Measurements from ENCODE around the gene TAF11.
A peak's percentile ranks its signal among the peaks of the same experiment; 100 is the strongest.
"Not testable (repeated sequence)": the region's sequence is repeated elsewhere in the genome, so short reads cannot be mapped to it uniquely, and the experiment has no call there.

The TAF11 gene, protein sequence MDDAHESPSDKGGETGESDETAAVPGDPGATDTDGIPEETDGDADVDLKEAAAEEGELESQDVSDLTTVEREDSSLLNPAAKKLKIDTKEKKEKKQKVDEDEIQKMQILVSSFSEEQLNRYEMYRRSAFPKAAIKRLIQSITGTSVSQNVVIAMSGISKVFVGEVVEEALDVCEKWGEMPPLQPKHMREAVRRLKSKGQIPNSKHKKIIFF

DNA sequence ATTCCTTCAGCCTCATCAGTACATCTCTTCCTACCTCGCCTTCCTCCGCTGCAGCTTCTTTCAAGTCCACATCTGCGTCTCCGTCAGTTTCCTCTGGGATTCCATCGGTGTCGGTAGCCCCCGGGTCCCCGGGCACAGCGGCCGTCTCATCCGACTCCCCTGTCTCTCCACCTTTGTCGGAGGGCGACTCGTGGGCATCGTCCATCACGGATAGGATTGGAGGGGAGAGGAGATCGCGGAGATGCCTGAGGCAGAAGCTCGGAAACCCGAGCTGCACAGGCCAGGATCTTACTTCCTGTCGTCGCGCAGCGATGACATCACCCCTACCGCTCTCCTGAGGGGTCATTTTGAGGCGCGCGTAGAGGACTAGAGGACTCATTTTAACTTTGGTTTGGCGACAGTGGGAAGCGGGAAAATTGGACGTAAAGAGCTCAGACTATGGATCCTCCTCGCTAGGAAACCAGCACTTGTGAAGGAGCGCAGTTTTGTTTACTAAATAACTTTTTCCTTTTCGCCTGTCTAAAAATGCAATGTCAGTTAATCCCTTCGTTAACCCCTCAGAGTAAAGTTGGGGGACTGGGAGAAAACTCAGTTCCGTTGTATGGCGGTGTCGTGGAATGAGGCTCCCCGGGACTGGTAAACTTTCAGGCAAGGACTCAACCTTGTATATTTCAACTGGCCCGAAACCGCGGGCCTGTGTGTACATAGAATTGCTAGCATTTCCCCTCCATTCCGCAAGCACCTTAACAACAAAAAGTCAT, at the start of gene TAF11:
Gene TAF11 (minus strand): TSS at position 290 of the 761 bp plus-strand sequence. CDS start 85 bp downstream, at position 205.
- peak within 1 kb of the TSS; percentile 66 to 91 for H3K4me3 ChIP-seq (replicated peaks in 1 of 2; ENCODE audit: low read depth in 2 of 2, low read length in 2 of 2)
- peak; percentile 94 to 96 for DNase-seq (ENCODE audit: low read depth in 2 of 2)
- TF ChIP-seq, protein P1, sequence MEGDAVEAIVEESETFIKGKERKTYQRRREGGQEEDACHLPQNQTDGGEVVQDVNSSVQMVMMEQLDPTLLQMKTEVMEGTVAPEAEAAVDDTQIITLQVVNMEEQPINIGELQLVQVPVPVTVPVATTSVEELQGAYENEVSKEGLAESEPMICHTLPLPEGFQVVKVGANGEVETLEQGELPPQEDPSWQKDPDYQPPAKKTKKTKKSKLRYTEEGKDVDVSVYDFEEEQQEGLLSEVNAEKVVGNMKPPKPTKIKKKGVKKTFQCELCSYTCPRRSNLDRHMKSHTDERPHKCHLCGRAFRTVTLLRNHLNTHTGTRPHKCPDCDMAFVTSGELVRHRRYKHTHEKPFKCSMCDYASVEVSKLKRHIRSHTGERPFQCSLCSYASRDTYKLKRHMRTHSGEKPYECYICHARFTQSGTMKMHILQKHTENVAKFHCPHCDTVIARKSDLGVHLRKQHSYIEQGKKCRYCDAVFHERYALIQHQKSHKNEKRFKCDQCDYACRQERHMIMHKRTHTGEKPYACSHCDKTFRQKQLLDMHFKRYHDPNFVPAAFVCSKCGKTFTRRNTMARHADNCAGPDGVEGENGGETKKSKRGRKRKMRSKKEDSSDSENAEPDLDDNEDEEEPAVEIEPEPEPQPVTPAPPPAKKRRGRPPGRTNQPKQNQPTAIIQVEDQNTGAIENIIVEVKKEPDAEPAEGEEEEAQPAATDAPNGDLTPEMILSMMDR (IDR thresholded peaks at IDR 0.05; ENCODE audit: low read depth, low read length) = no peak

DNA sequence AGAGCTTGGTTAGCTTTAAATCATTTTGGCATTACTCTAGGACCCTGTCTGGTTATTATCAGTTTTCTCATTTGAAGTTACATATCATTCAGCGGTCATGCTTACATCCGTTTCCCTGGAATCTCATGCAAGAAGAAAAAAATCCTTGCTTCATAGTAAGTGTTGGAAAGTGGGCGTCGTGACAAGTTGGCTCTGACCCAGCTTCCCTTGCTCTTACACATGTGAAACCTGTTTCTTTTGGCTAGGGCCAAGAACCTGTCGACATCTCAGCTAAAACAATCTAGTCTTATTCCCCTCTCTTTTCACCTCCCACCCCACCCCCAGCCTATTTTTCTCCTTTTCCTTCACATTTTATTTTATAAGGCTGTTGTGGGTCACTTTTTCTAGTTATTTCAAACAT, 46.7 kb upstream of the TAF11 start:
- DNase-seq (ENCODE audit: low read depth in 2 of 2) = peak; percentile 80 to 96
- H3K4me3 ChIP-seq (replicated peaks in 1 of 2; ENCODE audit: low read depth in 2 of 2, low read length in 2 of 2) = no peak overlapping the region
- TF ChIP-seq, protein P1 (IDR thresholded peaks at IDR 0.05; ENCODE audit: low read depth, low read length) = no peak

DNA sequence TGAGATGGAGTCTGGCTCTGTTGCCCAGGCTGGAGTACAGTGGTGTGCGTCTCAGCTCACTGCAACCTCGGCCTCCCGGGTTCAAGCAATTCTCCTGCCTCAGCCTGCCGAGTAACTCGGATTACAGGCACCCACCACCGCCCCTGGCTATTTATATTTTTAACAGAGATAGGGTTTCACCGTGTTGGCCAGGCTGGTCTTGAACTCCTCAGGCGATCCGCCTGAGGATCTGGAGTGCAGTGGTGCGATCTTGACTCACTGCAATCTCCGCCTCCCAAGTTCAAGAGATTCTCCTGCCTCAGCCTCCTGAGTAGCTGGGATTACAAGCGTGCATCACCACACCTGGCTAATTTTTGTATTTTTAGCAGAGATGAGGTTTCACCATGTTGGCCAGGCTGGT, 44.4 kb upstream of the TAF11 start:
- not testable (repeated sequence) for DNase-seq (ENCODE audit: low read depth in 2 of 2); H3K4me3 ChIP-seq (replicated peaks in 1 of 2; ENCODE audit: low read depth in 2 of 2, low read length in 2 of 2)

DNA sequence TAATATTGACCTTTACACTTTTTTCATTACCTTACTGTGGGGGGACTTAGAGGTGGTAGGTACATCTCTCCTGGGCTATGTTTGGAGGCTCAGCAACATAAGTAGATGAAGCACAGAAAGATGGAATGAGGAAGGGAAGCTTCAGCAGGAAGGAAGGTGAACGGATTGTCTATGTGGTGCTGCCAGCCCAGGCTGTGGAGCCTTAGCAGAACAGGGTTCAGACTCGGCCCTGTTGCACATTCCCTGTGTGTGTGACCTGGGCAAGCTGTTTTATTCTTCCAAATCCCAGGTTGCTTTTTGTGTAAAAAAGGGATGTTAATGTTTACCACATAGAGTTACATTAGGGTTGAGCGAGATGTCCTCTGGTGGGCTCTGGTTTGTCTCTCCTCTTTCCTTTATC, 42.4 kb upstream of the TAF11 start:
- TF ChIP-seq, protein P1 (IDR thresholded peaks at IDR 0.05; ENCODE audit: low read depth, low read length) = no peak
- no peak overlapping the region for H3K4me3 ChIP-seq (replicated peaks in 1 of 2; ENCODE audit: low read depth in 2 of 2, low read length in 2 of 2)
- no peak for DNase-seq (ENCODE audit: low read depth in 2 of 2)

DNA sequence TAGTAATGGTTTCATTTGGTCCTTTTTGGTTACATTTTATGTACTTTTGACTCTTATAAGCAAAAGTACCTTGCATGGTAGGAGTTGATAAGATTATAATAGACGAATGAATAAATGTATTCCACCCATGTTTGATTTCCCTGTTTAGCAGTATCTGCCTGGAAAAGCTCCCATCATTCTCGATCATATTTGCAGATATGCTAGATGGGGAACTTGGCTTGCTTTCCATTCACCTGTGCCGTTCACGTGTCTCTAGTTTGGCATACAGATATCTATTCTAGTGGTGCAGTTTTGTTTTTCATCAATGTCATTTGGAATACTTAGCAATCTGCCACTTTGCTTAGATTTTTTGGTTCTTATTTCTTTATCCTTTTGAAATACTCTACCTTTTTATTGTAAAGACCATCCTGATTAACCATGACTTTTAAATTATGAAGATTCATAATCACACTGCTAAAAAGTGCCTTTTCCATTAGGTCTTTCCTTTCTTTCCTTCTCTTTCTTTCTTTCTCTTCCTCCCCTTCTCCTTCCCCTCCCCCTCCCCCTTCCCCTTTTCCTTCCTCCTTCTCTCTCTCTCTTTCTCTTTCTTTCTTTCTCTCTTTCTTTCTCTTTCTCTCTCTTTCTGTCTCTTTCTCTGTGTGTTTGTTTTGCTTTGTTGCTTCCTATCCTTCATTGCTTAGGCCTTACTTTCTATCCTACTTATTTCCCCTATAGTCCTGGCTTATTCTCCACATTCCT, 41.6 kb upstream of the TAF11 start:
- no peak for DNase-seq (ENCODE audit: low read depth in 2 of 2)
- TF ChIP-seq, protein P1 (IDR thresholded peaks at IDR 0.05; ENCODE audit: low read depth, low read length) = no peak
- H3K4me3 ChIP-seq (replicated peaks in 1 of 2; ENCODE audit: low read depth in 2 of 2, low read length in 2 of 2) = no peak overlapping the region

DNA sequence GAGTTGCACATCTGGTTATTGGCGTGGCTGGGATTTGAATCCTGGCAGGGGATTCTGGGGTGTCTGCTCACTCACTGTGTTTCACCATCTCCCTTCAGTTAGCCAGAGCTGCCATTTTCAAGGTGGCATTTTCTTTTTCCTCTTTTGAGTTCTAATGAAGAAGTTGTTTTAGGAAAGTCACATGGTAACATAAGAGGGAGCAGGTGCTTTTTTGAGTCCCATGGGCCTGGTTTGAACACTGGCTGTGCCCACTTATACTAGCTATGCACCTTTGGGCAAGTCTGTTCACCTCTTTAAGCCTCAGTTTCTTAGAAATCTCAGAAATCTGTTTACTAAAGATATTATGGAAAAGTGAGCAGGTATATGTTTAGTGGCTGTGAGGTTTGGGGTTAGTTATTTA, 40.9 kb upstream of the TAF11 start:
- TF ChIP-seq, protein P1 (IDR thresholded peaks at IDR 0.05; ENCODE audit: low read depth, low read length) = no peak
- no peak for DNase-seq (ENCODE audit: low read depth in 2 of 2)
- no peak overlapping the region for H3K4me3 ChIP-seq (replicated peaks in 1 of 2; ENCODE audit: low read depth in 2 of 2, low read length in 2 of 2)

DNA sequence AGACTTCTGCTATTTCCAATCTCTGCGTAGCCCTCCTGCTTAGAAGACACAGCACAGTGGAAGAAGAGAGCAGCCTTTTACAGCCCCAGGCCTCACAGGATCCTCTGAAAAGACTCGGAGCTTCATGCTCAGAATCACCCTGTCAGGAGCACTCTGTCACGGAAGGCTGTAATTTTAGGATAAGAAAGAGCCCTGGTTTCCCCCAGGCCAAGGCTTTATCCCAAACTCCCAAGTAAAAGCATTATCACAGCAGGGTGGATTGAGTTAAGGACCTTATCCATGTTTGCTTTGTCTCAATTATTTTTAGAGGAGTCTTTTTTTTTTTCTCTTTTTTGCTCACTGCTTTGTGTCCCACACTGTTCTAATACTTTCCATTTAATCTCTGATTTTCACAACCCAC, 40.4 kb upstream of the TAF11 start:
- no peak for DNase-seq (ENCODE audit: low read depth in 2 of 2)
- H3K4me3 ChIP-seq (replicated peaks in 1 of 2; ENCODE audit: low read depth in 2 of 2, low read length in 2 of 2) = no peak overlapping the region
- TF ChIP-seq, protein P1 (IDR thresholded peaks at IDR 0.05; ENCODE audit: low read depth, low read length) = no peak
